Nephron (organoid): ENCODE results near the gene KRT82.

Experiments
- H3K27ac Mint-ChIP-seq, 3 experiments: 2 replicates each; pipeline ENCODE4 v1.8.0; 2020; ENCODE audit warnings: mixed read lengths in 3 of 3, mild to moderate bottlenecking in 2 of 3, moderate library complexity in 1 of 3
- H3K27me3 Mint-ChIP-seq: 2 replicates; pipeline ENCODE4 v1.8.0; 2021; ENCODE audit warnings: low read depth, mild to moderate bottlenecking, moderate library complexity, mixed read lengths
- H3K36me3 Mint-ChIP-seq: 2 replicates; pipeline ENCODE4 v1.8.0; 2020; ENCODE audit warnings: low read depth, mixed read lengths
- H3K4me1 Mint-ChIP-seq: 2 replicates; pipeline ENCODE4 v1.8.0; 2020; ENCODE audit warnings: mixed read lengths
- H3K4me3 Mint-ChIP-seq, 3 experiments: 2 replicates each; pipeline ENCODE4 v1.8.0; 2020; ENCODE audit warnings: mild to moderate bottlenecking in 3 of 3, mixed read lengths in 3 of 3, moderate library complexity in 2 of 3
- H3K9me3 Mint-ChIP-seq: 2 replicates; pipeline ENCODE4 v1.8.0; 2020; ENCODE audit warnings: mixed read lengths
- CTCF ChIP-seq, 3 experiments: fragments of 200-600 bp; sonication (generic); IDR thresholded peaks; one replicate each; pipeline ENCODE4 v1.5.0; 2021; ENCODE audit warnings: antibody characterized with exemption in 3 of 3; ENCODE audit not compliant: unreplicated experiment in 3 of 3

The KRT82 gene

GRCh38 chr12:52385226-52385702 lies 20.9 kb downstream of the KRT82 start, which contains the start of gene KRT84:
Gene KRT84 (minus strand): TSS chr12:52385652. CDS start chr12:52385585, 67 bp downstream.
- Mint-ChIP-seq H3K4me1 (peaks cover 4% of the 10 kb centered on the region), H3K36me3 (no peaks in the 10 kb centered on the region), H3K9me3 (no peaks in the 10 kb centered on the region), H3K27me3 (peaks cover 8% of the 10 kb centered on the region), H3K27ac (no peak within 1 kb of the TSS), H3K4me3 (no peak within 1 kb of the TSS)
- no peak for TF ChIP-seq CTCF (IDR thresholded peaks at IDR 0.05; ENCODE audit: unreplicated experiment in 3 of 3)

DNA sequence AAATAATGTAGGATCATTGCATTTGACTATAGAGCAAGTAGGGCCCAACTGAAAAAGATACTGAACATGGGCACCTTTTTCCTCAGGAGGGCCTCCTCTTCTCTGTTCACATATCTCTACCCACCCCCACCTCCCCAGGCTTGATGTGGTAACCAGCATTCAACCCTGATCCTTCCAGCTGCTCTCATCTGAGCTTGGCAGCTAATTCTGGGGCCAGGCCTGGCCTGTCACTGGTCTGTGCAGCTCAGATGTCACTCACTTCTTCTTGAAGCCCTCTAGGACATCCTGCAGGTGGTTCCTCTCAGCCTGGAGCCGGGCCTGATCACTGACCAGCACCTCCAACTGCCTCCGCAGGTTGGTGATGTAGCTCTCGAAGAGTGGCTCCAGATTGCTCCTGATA lies 22.8 kb downstream of the KRT82 start:
- Mint-ChIP-seq H3K9me3 (no peaks in the 10 kb centered on the region), H3K27ac (no peak overlapping the region), H3K27me3 (peaks cover 7% of the 10 kb centered on the region), H3K4me3 (no peak overlapping the region), H3K36me3 (no peaks in the 10 kb centered on the region), H3K4me1 (no peaks in the 10 kb centered on the region)
- no peak for TF ChIP-seq CTCF (IDR thresholded peaks at IDR 0.05; ENCODE audit: unreplicated experiment in 3 of 3)

DNA sequence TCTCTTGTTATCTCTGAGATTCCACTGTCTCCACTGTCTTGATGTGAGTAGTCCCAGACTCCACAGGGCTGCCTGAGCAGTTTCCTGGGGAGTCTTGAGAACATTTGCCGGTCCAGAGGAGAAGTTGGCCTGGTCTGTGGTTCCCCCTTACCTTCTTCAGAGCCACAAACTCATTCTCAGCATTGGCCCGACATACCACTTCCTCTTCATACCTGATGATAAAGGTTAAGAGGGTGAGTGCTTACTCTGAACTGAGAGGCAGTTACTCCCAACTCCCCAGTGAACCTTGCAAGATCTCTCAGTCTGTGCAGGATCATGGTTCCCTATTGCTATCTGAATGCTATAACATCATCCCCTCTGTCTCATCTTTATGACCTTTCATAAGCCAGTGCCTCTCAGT lies 23.3 kb downstream of the KRT82 start:
- H3K27me3 Mint-ChIP-seq, result peaks cover 7% of the 10 kb centered on the region
- TF ChIP-seq CTCF (IDR thresholded peaks at IDR 0.05; ENCODE audit: unreplicated experiment in 3 of 3), result no peak
- H3K9me3 Mint-ChIP-seq, result no peaks in the 10 kb centered on the region
- H3K36me3 Mint-ChIP-seq, result no peaks in the 10 kb centered on the region
- no peak overlapping the region for H3K27ac Mint-ChIP-seq
- no peak overlapping the region for H3K4me3 Mint-ChIP-seq
- no peaks in the 10 kb centered on the region for H3K4me1 Mint-ChIP-seq

DNA sequence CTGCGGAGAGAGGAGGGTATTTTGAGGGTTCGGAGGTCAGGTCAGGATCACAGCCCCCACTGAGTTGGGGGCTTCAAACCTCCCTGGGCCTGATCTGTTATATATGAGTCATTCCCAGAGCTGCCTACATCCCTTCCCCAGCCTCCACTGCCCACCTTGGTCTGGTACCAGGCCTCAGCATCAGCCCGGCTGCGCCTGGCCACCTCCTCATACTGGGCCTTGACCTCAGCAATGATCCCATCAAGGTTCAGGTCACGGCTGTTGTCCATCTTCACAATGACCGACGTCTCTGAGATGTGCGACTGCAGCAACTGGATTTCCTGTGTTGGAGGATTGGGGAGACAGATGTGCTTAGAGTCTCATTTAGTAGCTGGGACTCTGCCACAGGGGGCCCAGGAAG lies 24.9 kb downstream of the KRT82 start:
- Mint-ChIP-seq H3K4me3 (no peak overlapping the region), H3K4me1 (no peaks in the 10 kb centered on the region), H3K27ac (no peak overlapping the region), H3K27me3 (peaks cover 13% of the 10 kb centered on the region), H3K9me3 (no peaks in the 10 kb centered on the region), H3K36me3 (no peaks in the 10 kb centered on the region)
- TF ChIP-seq CTCF (IDR thresholded peaks at IDR 0.05; ENCODE audit: unreplicated experiment in 3 of 3), result no peak

DNA sequence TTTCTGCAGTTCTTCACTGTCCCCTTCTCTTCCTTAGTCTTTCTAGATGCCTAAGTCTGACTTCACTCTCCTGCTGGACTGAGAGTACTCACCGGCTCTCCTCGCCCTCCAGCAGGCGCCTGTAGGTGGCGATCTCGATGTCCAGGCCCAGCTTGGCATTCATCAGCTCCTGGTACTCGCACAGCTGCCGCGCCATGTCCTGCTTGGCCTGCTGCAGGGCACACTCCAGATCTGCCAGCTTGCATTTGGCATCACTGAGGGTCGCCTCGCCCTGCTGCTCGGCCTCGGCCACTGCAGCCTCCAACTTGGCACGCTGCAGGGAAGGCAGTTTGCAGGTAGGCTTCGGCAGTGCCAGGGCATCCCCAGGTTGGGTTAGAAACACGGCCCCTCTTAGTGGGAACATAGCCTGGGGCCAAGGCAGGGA lies 25.9 kb downstream of the KRT82 start:
- no peak overlapping the region for H3K27ac Mint-ChIP-seq
- TF ChIP-seq CTCF (IDR thresholded peaks at IDR 0.05; ENCODE audit: unreplicated experiment in 3 of 3), result peak; percentile 41 to 51 (median 45)
- H3K36me3 Mint-ChIP-seq, result no peaks in the 10 kb centered on the region
- H3K4me3 Mint-ChIP-seq, result no peak overlapping the region
- H3K4me1 Mint-ChIP-seq, result no peaks in the 10 kb centered on the region
- peaks cover 5% of the 10 kb centered on the region for H3K9me3 Mint-ChIP-seq
- peaks cover 18% of the 10 kb centered on the region for H3K27me3 Mint-ChIP-seq

DNA sequence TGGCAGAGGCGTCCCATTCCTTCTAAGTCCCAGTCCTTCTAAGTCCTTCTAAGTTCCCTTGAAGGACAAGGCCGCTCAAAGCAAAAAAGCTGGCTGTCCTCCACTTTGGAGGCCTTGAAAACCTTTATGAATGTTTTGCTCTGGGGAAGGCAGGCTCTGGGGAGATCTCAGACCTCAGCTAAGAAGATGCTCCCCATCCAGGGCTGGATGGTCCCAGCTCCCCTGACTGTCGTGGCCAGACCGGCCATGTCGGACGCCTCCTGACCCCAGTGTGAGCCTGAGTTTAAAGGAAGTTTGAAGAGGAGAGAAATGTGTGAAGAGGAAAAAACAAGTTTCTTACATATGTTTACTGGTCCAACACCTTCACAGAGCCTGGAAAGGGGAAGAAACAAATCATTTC lies 26.6 kb downstream of the KRT82 start:
- no peak overlapping the region for H3K4me3 Mint-ChIP-seq
- no peaks in the 10 kb centered on the region for H3K4me1 Mint-ChIP-seq
- H3K9me3 Mint-ChIP-seq, result peaks cover 5% of the 10 kb centered on the region
- no peak overlapping the region for H3K27ac Mint-ChIP-seq
- TF ChIP-seq CTCF (IDR thresholded peaks at IDR 0.05; ENCODE audit: unreplicated experiment in 3 of 3), result no peak
- peaks cover 18% of the 10 kb centered on the region for H3K27me3 Mint-ChIP-seq
- no peaks in the 10 kb centered on the region for H3K36me3 Mint-ChIP-seq
